Thoracic aorta (tissue), 2 donors: Measurements from ENCODE around the gene ACSS3. TPM values are rescaled to one million over a fixed set of nuclear protein-coding genes. Genes with fewer than 3 reads are reported as not detected.

ENCODE experiments used
- ATAC-seq: fragments of 150-250 bp; one replicate; pipeline ENCODE4 v1.8.0; 2017; ENCODE audit warnings: low read depth; ENCODE audit not compliant: insufficient number of reproducible peaks, low FRiP score
- DNase-seq: peaks from one replicate; pipeline ENCODE4 v3.0.0-alpha.2; 2020; ENCODE audit warnings: low spot score
- H3K27ac ChIP-seq, 2 donors: fragments of 200-600 bp; sonication (generic); 1 replicate in 1 of 2; 2 replicates in 1 of 2; pipeline ENCODE4 v1.5.1; 2016; ENCODE audit warnings: mild to moderate bottlenecking in 2 of 2, moderate library complexity in 2 of 2
- H3K27me3 ChIP-seq: fragments of 200-600 bp; sonication (generic); replicated peaks from 2 replicates; pipeline ENCODE4 v1.6.0; 2016; ENCODE audit warnings: mild to moderate bottlenecking; ENCODE audit not compliant: insufficient read depth
- H3K36me3 ChIP-seq: fragments of 200-600 bp; sonication (generic); one replicate; pipeline ENCODE4 v1.5.1; 2016
- H3K4me1 ChIP-seq, 2 donors: fragments of 200-600 bp; sonication (generic); 1 replicate in 1 of 2; 2 replicates in 1 of 2; pipeline versions ENCODE4 v1.5.1 to v1.6.0; 2016; ENCODE audit warnings: low read depth in 2 of 2, mild to moderate bottlenecking in 1 of 2; ENCODE audit not compliant: control insufficient read depth in 1 of 2
- H3K4me3 ChIP-seq: fragments of 200-600 bp; sonication (generic); 2 replicates; pipeline ENCODE4 v1.5.1; 2016; ENCODE audit warnings: mild to moderate bottlenecking
- H3K9me3 ChIP-seq: fragments of 200-600 bp; sonication (generic); 2 replicates; pipeline ENCODE4 v1.5.1; 2016
- total RNA-seq, 2 donors: library from RNA; depleted of rRNA; stranded (reverse); fragments of >200 nt; gene quantifications; one replicate each; pipeline versions ENCODE4 v1.1.0 to v1.2.3, GENCODE V29; 2016
- TF ChIP-seq, protein P1 (sequence below): fragments of 200-600 bp; sonication (generic); IDR thresholded peaks from one replicate; pipeline ENCODE4 v1.5.1; 2019; ENCODE audit warnings: antibody characterized with exemption

ACSS3 gene
- total RNA-seq, 2 donors from 2014 or later, result 16.5 to 30.0 TPM

DNA sequence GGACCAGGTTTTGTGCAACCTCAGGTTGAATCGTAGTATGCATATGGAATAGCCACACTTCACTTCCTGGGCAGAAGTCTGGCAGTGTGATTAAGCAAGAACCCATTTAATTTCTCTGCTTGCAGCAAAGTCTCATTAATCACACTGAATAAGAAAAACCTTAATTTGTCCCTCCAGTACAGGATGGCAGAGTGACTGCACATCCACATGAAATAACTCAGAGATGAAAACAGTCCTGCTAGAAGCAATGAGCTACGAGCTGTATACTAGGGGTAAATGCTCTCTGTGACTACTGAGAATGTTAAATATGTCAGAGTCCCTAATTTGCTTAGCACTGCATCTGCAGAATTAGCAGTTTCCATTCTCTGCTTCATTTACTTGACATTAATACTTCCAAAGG lies 88.9 kb downstream of the ACSS3 start:
- Histone ChIP-seq H3K4me1 (no peaks in the 10 kb centered on the region), H3K27ac (no peak overlapping the region), H3K27me3 (no peaks in the 10 kb centered on the region), H3K9me3 (no peaks in the 10 kb centered on the region), H3K36me3 (peaks cover under 1% of the 10 kb centered on the region), H3K4me3 (no peak overlapping the region)
- TF ChIP-seq, protein P1, sequence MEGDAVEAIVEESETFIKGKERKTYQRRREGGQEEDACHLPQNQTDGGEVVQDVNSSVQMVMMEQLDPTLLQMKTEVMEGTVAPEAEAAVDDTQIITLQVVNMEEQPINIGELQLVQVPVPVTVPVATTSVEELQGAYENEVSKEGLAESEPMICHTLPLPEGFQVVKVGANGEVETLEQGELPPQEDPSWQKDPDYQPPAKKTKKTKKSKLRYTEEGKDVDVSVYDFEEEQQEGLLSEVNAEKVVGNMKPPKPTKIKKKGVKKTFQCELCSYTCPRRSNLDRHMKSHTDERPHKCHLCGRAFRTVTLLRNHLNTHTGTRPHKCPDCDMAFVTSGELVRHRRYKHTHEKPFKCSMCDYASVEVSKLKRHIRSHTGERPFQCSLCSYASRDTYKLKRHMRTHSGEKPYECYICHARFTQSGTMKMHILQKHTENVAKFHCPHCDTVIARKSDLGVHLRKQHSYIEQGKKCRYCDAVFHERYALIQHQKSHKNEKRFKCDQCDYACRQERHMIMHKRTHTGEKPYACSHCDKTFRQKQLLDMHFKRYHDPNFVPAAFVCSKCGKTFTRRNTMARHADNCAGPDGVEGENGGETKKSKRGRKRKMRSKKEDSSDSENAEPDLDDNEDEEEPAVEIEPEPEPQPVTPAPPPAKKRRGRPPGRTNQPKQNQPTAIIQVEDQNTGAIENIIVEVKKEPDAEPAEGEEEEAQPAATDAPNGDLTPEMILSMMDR, result no peak
- ATAC-seq, result no peak
- no peak for DNase-seq

DNA sequence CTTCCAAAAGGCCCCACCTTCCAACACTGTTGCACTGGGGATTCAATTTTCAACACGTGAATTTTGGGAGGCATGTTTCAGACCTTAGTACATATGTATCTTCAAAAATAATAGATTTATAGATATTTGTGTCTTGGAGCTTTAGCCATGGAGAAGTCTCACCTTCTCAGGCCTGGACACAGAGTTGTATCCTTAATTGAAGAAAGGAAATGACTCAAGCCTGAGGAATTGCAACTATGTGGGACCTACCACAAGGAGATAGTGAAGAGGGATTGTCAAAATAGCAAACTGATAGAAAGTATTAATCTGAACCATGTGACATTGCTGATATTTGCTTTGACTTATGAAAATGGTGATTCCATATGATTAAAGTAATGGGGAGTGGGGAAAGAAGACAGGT lies 89.8 kb downstream of the ACSS3 start:
- Histone ChIP-seq H3K4me1 (no peaks in the 10 kb centered on the region), H3K9me3 (no peaks in the 10 kb centered on the region), H3K36me3 (no peaks in the 10 kb centered on the region), H3K27ac (no peak overlapping the region), H3K27me3 (no peaks in the 10 kb centered on the region), H3K4me3 (no peak overlapping the region)
- ATAC-seq, result no peak
- TF ChIP-seq, protein P1, result no peak
- no peak for DNase-seq

DNA sequence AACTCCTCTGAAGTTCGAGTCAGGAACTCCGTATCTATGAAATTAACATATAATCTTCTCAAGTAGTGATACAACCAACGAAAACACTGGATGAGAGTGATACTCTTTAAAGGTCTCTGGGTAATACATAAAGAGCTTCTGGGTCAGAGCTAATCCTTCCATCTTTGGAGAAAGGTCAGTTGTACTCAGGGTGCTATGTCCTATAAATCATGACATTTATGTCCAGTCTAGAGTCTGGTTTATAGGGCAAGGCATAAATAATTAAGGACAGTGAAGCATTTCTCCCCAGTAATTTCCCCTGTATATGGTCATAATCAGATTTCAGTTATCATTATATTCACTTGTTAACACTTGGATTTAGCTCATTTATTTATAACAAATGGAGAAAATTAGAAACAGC lies 90.6 kb downstream of the ACSS3 start:
- H3K27ac ChIP-seq, result no peak overlapping the region
- no peaks in the 10 kb centered on the region for H3K36me3 ChIP-seq
- TF ChIP-seq, protein P1, result no peak
- no peaks in the 10 kb centered on the region for H3K9me3 ChIP-seq
- no peaks in the 10 kb centered on the region for H3K4me1 ChIP-seq
- ATAC-seq, result no peak
- no peak overlapping the region for H3K4me3 ChIP-seq
- H3K27me3 ChIP-seq, result no peaks in the 10 kb centered on the region
- DNase-seq, result no peak

DNA sequence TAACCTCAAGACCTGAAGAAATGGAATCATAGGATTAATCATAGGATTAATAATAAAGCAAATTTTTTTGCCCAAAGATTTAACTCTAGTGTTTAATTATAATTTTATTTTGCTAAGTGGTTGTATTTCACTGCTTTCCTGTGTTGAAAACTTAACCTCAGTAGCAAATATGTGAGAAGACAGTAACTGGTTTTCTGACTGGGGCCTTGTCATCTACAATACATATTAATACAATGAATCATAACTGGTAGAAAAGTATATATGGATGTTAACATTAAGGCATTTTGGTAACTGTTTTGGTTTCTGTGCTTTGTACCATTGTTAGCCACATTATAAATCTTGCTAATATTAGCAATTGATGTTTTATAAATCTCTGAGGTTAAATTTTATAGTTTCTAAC lies 92.2 kb downstream of the ACSS3 start:
- Histone ChIP-seq H3K36me3 (no peaks in the 10 kb centered on the region), H3K27me3 (no peaks in the 10 kb centered on the region), H3K9me3 (no peaks in the 10 kb centered on the region), H3K27ac (no peak overlapping the region), H3K4me1 (no peaks in the 10 kb centered on the region), H3K4me3 (no peak overlapping the region)
- ATAC-seq (no peak), DNase-seq (no peak)
- TF ChIP-seq, protein P1, result no peak

DNA sequence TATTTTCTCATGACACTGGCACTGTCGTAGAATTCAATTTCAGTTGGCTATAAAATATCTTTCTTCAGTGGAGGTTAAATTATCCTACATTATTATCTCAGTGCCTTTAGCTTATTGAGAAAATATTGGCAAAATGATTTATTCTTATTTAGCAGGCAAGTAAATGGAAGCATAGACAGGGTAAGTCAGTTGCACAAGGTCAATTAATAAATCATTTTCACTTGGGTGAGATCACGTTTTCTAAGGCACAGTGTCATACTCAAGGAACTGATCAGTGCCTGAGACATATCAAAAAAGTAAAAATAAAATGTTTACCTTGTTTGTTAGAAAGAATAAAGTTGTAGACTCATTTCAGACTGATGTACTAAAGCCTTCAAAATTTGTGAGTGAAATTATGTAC lies 95.0 kb downstream of the ACSS3 start:
- ATAC-seq (no peak), DNase-seq (no peak)
- Histone ChIP-seq H3K4me3 (no peak overlapping the region), H3K27me3 (no peaks in the 10 kb centered on the region), H3K27ac (no peak overlapping the region), H3K36me3 (peaks cover 7% of the 10 kb centered on the region), H3K9me3 (peaks cover 9% of the 10 kb centered on the region), H3K4me1 (no peaks in the 10 kb centered on the region)
- TF ChIP-seq, protein P1, result no peak
